IMR-90 (cell line): ENCODE data around the gene CDH23. TPM values are rescaled to one million over a fixed set of nuclear protein-coding genes. Genes with fewer than 3 reads are reported as not detected.

Source experiments
- ATAC-seq: fragments of 200-7000 bp; cut with Tn5 transposase; 2 replicates; pipeline ENCODE4 v1.9.1; 2020; ENCODE audit warnings: low read depth, mild to moderate bottlenecking, moderate library complexity
- BruUV-seq: library from RNA; stranded (reverse); fragments of 400-500 nt; replicated peaks from 2 replicates; lab custom pipeline; 2021; lab: Mats Ljungman, UMichigan
- CTCF ChIA-PET: fragments of 300-600 bp; formaldehyde crosslinking; extraction: SDS; loops from one replicate; lab custom pipeline; 2021; ENCODE audit warnings: antibody characterized with exemption; lab: Yijun Ruan, JAX
- POLR2A ChIA-PET: fragments of 300-600 bp; sonication (Branson Sonifier 250); formaldehyde crosslinking; loops from one replicate; lab custom pipeline; 2022; ENCODE audit warnings: antibody characterized with exemption; ENCODE audit not compliant: unreplicated experiment; lab: Charles Lee
- DNase-seq: peaks from one replicate; pipeline ENCODE4 v3.0.0; 2013
- H2AFZ ChIP-seq: replicated peaks from 2 replicates; pipeline ENCODE3; 2013; ENCODE audit warnings: low read length, mild to moderate bottlenecking; ENCODE audit not compliant: poor library complexity
- H2AK5ac ChIP-seq: 2 replicates; pipeline ENCODE4 v1.6.1; 2013; ENCODE audit warnings: low read depth, low read length, inconsistent platforms
- H2AK9ac ChIP-seq: replicated peaks from 2 replicates; pipeline ENCODE3; 2013; ENCODE audit warnings: mild to moderate bottlenecking, low read depth, low read length, moderate library complexity; ENCODE audit not compliant: poor library complexity
- H2BK120ac ChIP-seq: 2 replicates; pipeline ENCODE4 v1.6.1; 2013; ENCODE audit warnings: low read depth, low read length, inconsistent platforms
- H2BK15ac ChIP-seq: 3 replicates; pipeline ENCODE4 v1.6.1; 2013; ENCODE audit warnings: low read depth, low read length, inconsistent platforms
- H2BK20ac ChIP-seq: 2 replicates; pipeline ENCODE4 v1.6.1; 2013; ENCODE audit warnings: low read depth, mild to moderate bottlenecking, inconsistent platforms, low read length, moderate library complexity
- H2BK5ac ChIP-seq: 2 replicates; pipeline ENCODE4 v1.6.1; 2013; ENCODE audit warnings: mild to moderate bottlenecking, low read depth, low read length, inconsistent platforms; ENCODE audit not compliant: poor library complexity, severe bottlenecking
- H3K14ac ChIP-seq: replicated peaks from 2 replicates; pipeline ENCODE4 v1.6.1; 2013; ENCODE audit warnings: low read depth, low read length, inconsistent platforms
- H3K18ac ChIP-seq: 2 replicates; pipeline ENCODE4 v1.6.1; 2013; ENCODE audit warnings: low read depth, low read length, control low read depth
- H3K23ac ChIP-seq: 2 replicates; pipeline ENCODE4 v1.6.1; 2013; ENCODE audit warnings: low read depth, low read length, inconsistent platforms
- H3K27ac ChIP-seq: 2 replicates; pipeline ENCODE4 v1.5.1; 2013; ENCODE audit warnings: mild to moderate bottlenecking, control low read depth, low read length; ENCODE audit not compliant: insufficient read depth
- H3K27me3 ChIP-seq: 2 replicates; pipeline ENCODE4 v1.6.1; 2013; ENCODE audit warnings: low read length; ENCODE audit not compliant: control insufficient read depth, insufficient read depth
- H3K36me3 ChIP-seq: 2 replicates; pipeline ENCODE4 v1.6.1; 2013; ENCODE audit warnings: low read length, mixed read lengths; ENCODE audit not compliant: control insufficient read depth, insufficient read depth
- H3K4ac ChIP-seq: 2 replicates; pipeline ENCODE4 v1.6.1; 2013; ENCODE audit warnings: low read depth, low read length, inconsistent platforms
- H3K4me1 ChIP-seq: 2 replicates; pipeline ENCODE4 v1.6.1; 2013; ENCODE audit warnings: low read length, mixed read lengths; ENCODE audit not compliant: control insufficient read depth, insufficient read depth
- H3K4me2 ChIP-seq: 2 replicates; pipeline ENCODE4 v1.6.1; 2013; ENCODE audit warnings: low read depth, mild to moderate bottlenecking, control low read depth, low read length, moderate library complexity
- H3K4me3 ChIP-seq: 2 replicates; pipeline ENCODE4 v1.5.1; 2013; ENCODE audit warnings: low read depth, mild to moderate bottlenecking, control low read depth, low read length, moderate library complexity; ENCODE audit not compliant: insufficient read depth
- H3K56ac ChIP-seq: 2 replicates; pipeline ENCODE4 v1.6.1; 2013; ENCODE audit warnings: low read length, inconsistent platforms; ENCODE audit not compliant: insufficient read depth; ENCODE audit errors: extremely low read depth
- H3K79me1 ChIP-seq, 2 experiments: 2 replicates each; pipeline ENCODE4 v1.6.1; 2013; ENCODE audit warnings: low read length in 2 of 2, inconsistent platforms in 1 of 2, low read depth in 1 of 2
- H3K9ac ChIP-seq: 2 replicates; pipeline ENCODE4 v1.6.1; 2013; ENCODE audit warnings: low read depth, low read length, control low read depth
- H3K9me1 ChIP-seq: 2 replicates; pipeline ENCODE4 v1.6.1; 2013; ENCODE audit warnings: low read length, inconsistent platforms; ENCODE audit not compliant: insufficient read depth
- H3K9me3 ChIP-seq: 2 replicates; pipeline ENCODE4 v1.6.1; 2013; ENCODE audit warnings: low read length; ENCODE audit not compliant: control insufficient read depth, insufficient read depth
- H4K20me1 ChIP-seq: 2 replicates; pipeline ENCODE4 v1.6.1; 2013; ENCODE audit warnings: low read length, inconsistent platforms; ENCODE audit not compliant: insufficient read depth
- H4K5ac ChIP-seq: 2 replicates; pipeline ENCODE4 v1.6.1; 2013; ENCODE audit warnings: mild to moderate bottlenecking, low read depth, low read length, control low read depth
- H4K8ac ChIP-seq, 2 experiments: 2 replicates each; pipeline ENCODE4 v1.6.1; 2013; ENCODE audit warnings: low read depth in 2 of 2, low read length in 2 of 2, control low read depth in 1 of 2, inconsistent platforms in 1 of 2
- H4K91ac ChIP-seq: 2 replicates; pipeline ENCODE4 v1.6.1; 2013; ENCODE audit warnings: low read depth, low read length, inconsistent platforms; ENCODE audit not compliant: insufficient read depth
- BHLHE40 ChIP-seq: fragments of 150-350 bp; IDR thresholded peaks from 2 replicates; pipeline ENCODE4 v1.6.1; 2016; ENCODE audit warnings: mild to moderate bottlenecking, low read depth, low read length
- CEBPB ChIP-seq: IDR thresholded peaks from 2 replicates; pipeline ENCODE4 v1.6.1; 2012; ENCODE audit warnings: low read depth, low read length, improper control_type of control experiment
- CHD1 ChIP-seq: IDR thresholded peaks from 2 replicates; pipeline ENCODE4 v1.6.1; 2012; ENCODE audit warnings: low read depth, low read length, improper control_type of control experiment
- CTCF ChIP-seq: conservative IDR thresholded peaks from 2 replicates; pipeline ENCODE4 v1.5.1; 2012; ENCODE audit warnings: mild to moderate bottlenecking, low read depth, low read length, improper control_type of control experiment
- ELK1 ChIP-seq: fragments of 150-350 bp; IDR thresholded peaks from 2 replicates; pipeline ENCODE4 v1.6.1; 2016; ENCODE audit warnings: low read depth, mild to moderate bottlenecking, low read length, moderate library complexity, borderline replicate concordance
- MAZ ChIP-seq: IDR thresholded peaks from 2 replicates; pipeline ENCODE4 v1.6.1; 2012; ENCODE audit warnings: low read depth, mild to moderate bottlenecking, low read length, improper control_type of control experiment, moderate library complexity, borderline replicate concordance
- MXI1 ChIP-seq: IDR thresholded peaks from 2 replicates; pipeline ENCODE4 v1.6.1; 2012; ENCODE audit warnings: low read depth, mild to moderate bottlenecking, low read length, moderate library complexity, borderline replicate concordance
- NFE2L2 ChIP-seq: fragments of 150-350 bp; IDR thresholded peaks from 2 replicates; pipeline ENCODE4 v1.6.1; 2016; ENCODE audit warnings: low read depth, mild to moderate bottlenecking, low read length
- POLR2A ChIP-seq: IDR thresholded peaks from 2 replicates; pipeline ENCODE4 v1.6.1; 2012; ENCODE audit warnings: mild to moderate bottlenecking, low read depth, low read length
- RAD21 ChIP-seq: IDR thresholded peaks from 2 replicates; pipeline ENCODE4 v1.6.1; 2012; ENCODE audit warnings: low read length, improper control_type of control experiment
- RCOR1 ChIP-seq: IDR thresholded peaks from 2 replicates; pipeline ENCODE4 v1.6.1; 2012; ENCODE audit warnings: mild to moderate bottlenecking, low read length, improper control_type of control experiment; ENCODE audit not compliant: insufficient replicate concordance
- RFX5 ChIP-seq: IDR thresholded peaks from 2 replicates; pipeline ENCODE4 v1.8.0; 2012; ENCODE audit warnings: low read depth, mild to moderate bottlenecking, low read length, moderate library complexity
- SMC3 ChIP-seq: fragments of 150-350 bp; IDR thresholded peaks from 2 replicates; pipeline ENCODE4 v1.6.1; 2016; ENCODE audit warnings: low read depth, mild to moderate bottlenecking, antibody characterized with exemption, low read length, moderate library complexity
- USF2 ChIP-seq: fragments of 150-350 bp; IDR thresholded peaks from 2 replicates; pipeline ENCODE4 v1.6.1; 2017; ENCODE audit warnings: mild to moderate bottlenecking, antibody characterized with exemption, low read length, low read depth
- WGBS, 2 experiments: methylation state at CpG; one replicate each; pipeline versions ENCODE4 v1.1.5 to v1.1.7; 2013; ENCODE audit warnings: missing lambda C conversion rate in 2 of 2; ENCODE audit not compliant: insufficient read length in 1 of 2; ENCODE audit errors: extremely low coverage in 2 of 2; 5-methylcytosine and 5-hydroxymethylcytosine counted together
- dilution Hi-C: fragments of 300-500 bp; cut with HindIII; formaldehyde crosslinking; loops from one replicate; pipeline ENCODE4 v1.14.3; 2018; ENCODE audit warnings: low sequenced_read_pairs; ENCODE audit not compliant: unreplicated experiment
- in situ Hi-C: fragments of 300-500 bp; cut with MboI; formaldehyde crosslinking; loops from 3 replicates; pipeline ENCODE4 v1.14.3; 2019; ENCODE audit warnings: low sequenced_read_pairs, inconsistent platforms, mixed read lengths
- intact Hi-C: fragments of 100-400 bp; cut with micrococcal nuclease; formaldehyde crosslinking; loops from 2 replicates; pipeline ENCODE4 v1.10.0; 2022
- polyA plus RNA-seq, 3 experiments: library from polyadenylated mRNA; depleted of rRNA; stranded (reverse); fragments of >200 nt; gene quantifications; 2 replicates each; pipeline ENCODE4 v1.2.3, GENCODE V29; 2012; ENCODE audit warnings: low replicate concordance in 1 of 3
- total RNA-seq: library from RNA; depleted of rRNA; stranded (reverse); fragments of >200 nt; gene quantifications from 2 replicates; pipeline ENCODE4 v1.2.3, GENCODE V29; 2012

The CDH23 gene
- total and polyA plus RNA-seq, 2 of the 4 experiments (the other 2 are of a cell fraction), result under 0.01 to 0.03 TPM

- ChIA-PET POLR2A (no interaction called here), CTCF (interaction anchor here (0.6 to 1.8 kb wide), 9 partner anchors 9 to 371 kb away, joined by 3 to 6 read pairs (median 5); no protein-coding TSS in a partner anchor)
- no peak overlapping the region for H3K56ac ChIP-seq
- no peak overlapping the region for H3K23ac ChIP-seq
- no peak for DNase-seq
- no peak overlapping the region for H2BK120ac ChIP-seq
- H3K4ac ChIP-seq, result no peak overlapping the region
- no peak overlapping the region for H3K4me3 ChIP-seq
- no peaks in the 10 kb centered on the region for H4K20me1 ChIP-seq
- no peak overlapping the region for H3K4me2 ChIP-seq
- no peak overlapping the region for H3K27ac ChIP-seq
- H3K9me3 ChIP-seq, result no peaks in the 10 kb centered on the region
- peaks cover 37% of the 10 kb centered on the region for H3K27me3 ChIP-seq
- H3K14ac ChIP-seq, result no peak overlapping the region
- dilution Hi-C loops (no loop called here), in situ Hi-C loops (no loop called here), intact Hi-C loops (loop anchor here (2.0 to 5.0 kb wide), 3 partner anchors 76 to 382 kb away; partner anchors contain the start of gene VSIR)
- H3K36me3 ChIP-seq, result no peaks in the 10 kb centered on the region
- H2BK5ac ChIP-seq, result no peak overlapping the region
- no peak overlapping the region for H4K5ac ChIP-seq
- BruUV-seq, result no TSS peak
- H2BK20ac ChIP-seq, result no peak overlapping the region
- no peaks in the 10 kb centered on the region for H3K9me1 ChIP-seq
- no peak overlapping the region for H2AK5ac ChIP-seq
- TF ChIP-seq POLR2A (no peak), MAZ (0 out of 2 replicates have a peak, but pooled peaks have one; percentile 20), SMC3 (peak; percentile 57; the same call in 1 of the 2 replicates), CEBPB (no peak), ELK1 (no peak), RCOR1 (no peak), MXI1 (no peak), BHLHE40 (no peak), RFX5 (no peak), NFE2L2 (no peak), USF2 (no peak), RAD21 (peak; percentile 50), CHD1 (no peak), CTCF (peak; percentile 63)
- no peak overlapping the region for H3K18ac ChIP-seq
- WGBS, 2 experiments, result 66% methylated on average over 3 of the region's 10 CpGs; no CpG with 5 or more reads in 1 of the 2 experiments
- no peak overlapping the region for H2AK9ac ChIP-seq
- no peaks in the 10 kb centered on the region for H3K79me1 ChIP-seq
- no peak overlapping the region for H4K91ac ChIP-seq
- no peak overlapping the region for H4K8ac ChIP-seq
- ATAC-seq, result peak; percentile 89
- no peak overlapping the region for H2AFZ ChIP-seq
- H3K9ac ChIP-seq, result no peak overlapping the region
- H3K4me1 ChIP-seq, result no peaks in the 10 kb centered on the region
- no peak overlapping the region for H2BK15ac ChIP-seq
Measured at GRCh38 chr10:71696628-71697326, 300.1 kb downstream of the CDH23 start.
